OCI-LY7 (cell line): ENCODE data around the gene SP140L. TPM values are rescaled to one million over a fixed set of nuclear protein-coding genes. Genes with fewer than 3 reads are reported as not detected.

Source experiments
- BruUV-seq: library from RNA; stranded (reverse); fragments of 400-500 nt; replicated peaks from 2 replicates; lab custom pipeline; 2021; lab: Mats Ljungman, UMichigan
- CTCF ChIA-PET: fragments of 300-600 bp; sonication (Branson Sonifier 250); formaldehyde crosslinking; loops from one replicate; lab custom pipeline; 2022; ENCODE audit warnings: antibody characterized with exemption; ENCODE audit not compliant: unreplicated experiment; lab: Charles Lee
- POLR2A ChIA-PET: fragments of 300-600 bp; sonication (Branson Sonifier 250); formaldehyde crosslinking; loops from one replicate; lab custom pipeline; 2022; ENCODE audit warnings: antibody characterized with exemption; lab: Charles Lee
- DNase-seq: peaks from one replicate; pipeline ENCODE4 v3.0.0-alpha.2; 2015; ENCODE audit warnings: low spot score
- H2AFZ ChIP-seq: fragments of 200-600 bp; sonication (generic), shearing (Covaris generic); 2 replicates; pipeline ENCODE4 v1.6.1; 2014; ENCODE audit warnings: mild to moderate bottlenecking, antibody characterized with exemption, low read length, moderate library complexity
- H3K27ac ChIP-seq: fragments of 200-600 bp; sonication (generic); 2 replicates; pipeline ENCODE4 v1.5.1; 2014; ENCODE audit warnings: mixed run types, low read depth, mild to moderate bottlenecking, moderate library complexity, low read length, inconsistent platforms; ENCODE audit not compliant: poor library complexity, severe bottlenecking
- H3K36me3 ChIP-seq: fragments of 200-600 bp; sonication (generic); 2 replicates; pipeline ENCODE4 v1.6.1; 2014; ENCODE audit warnings: mild to moderate bottlenecking, antibody characterized with exemption, low read length, moderate library complexity, mixed read lengths; ENCODE audit not compliant: insufficient read depth
- H3K4me1 ChIP-seq: fragments of 200-600 bp; sonication (generic); 2 replicates; pipeline ENCODE4 v1.5.1; 2014; ENCODE audit warnings: mild to moderate bottlenecking, low read length; ENCODE audit not compliant: insufficient read depth, poor library complexity, severe bottlenecking
- H3K4me2 ChIP-seq: fragments of 200-600 bp; sonication (generic); 2 replicates; pipeline ENCODE4 v1.6.1; 2014; ENCODE audit warnings: mild to moderate bottlenecking, low read length
- H3K4me3 ChIP-seq: fragments of 200-600 bp; sonication (generic); 2 replicates; pipeline ENCODE4 v1.5.1; 2014; ENCODE audit warnings: mild to moderate bottlenecking, low read depth, low read length; ENCODE audit not compliant: poor library complexity, severe bottlenecking
- H3K79me2 ChIP-seq: fragments of 200-600 bp; sonication (generic); 2 replicates; pipeline ENCODE4 v1.6.1; 2016; ENCODE audit warnings: low read depth, mild to moderate bottlenecking, low read length, moderate library complexity, mixed read lengths; ENCODE audit not compliant: insufficient read depth
- H3K9me2 ChIP-seq: fragments of 200-600 bp; sonication (generic); 2 replicates; pipeline ENCODE4 v1.6.1; 2016; ENCODE audit warnings: mild to moderate bottlenecking, low read length, mixed read lengths; ENCODE audit not compliant: insufficient read depth
- H3K9me3 ChIP-seq: fragments of 200-600 bp; sonication (generic); 2 replicates; pipeline ENCODE4 v1.6.1; 2014; ENCODE audit warnings: mild to moderate bottlenecking, mixed run types, low read length, mixed read lengths
- H4K20me1 ChIP-seq: fragments of 200-600 bp; sonication (generic); 2 replicates; pipeline ENCODE4 v1.6.1; 2014; ENCODE audit warnings: mild to moderate bottlenecking, antibody characterized with exemption, low read length, moderate library complexity, mixed read lengths; ENCODE audit not compliant: insufficient read depth
- CTCF ChIP-seq: fragments of 200-600 bp; sonication (generic); conservative IDR thresholded peaks from 2 replicates; pipeline ENCODE4 v1.5.1; 2014; ENCODE audit warnings: mild to moderate bottlenecking, antibody characterized with exemption, low read length, moderate library complexity, mixed read lengths
- EZH2phosphoT487 ChIP-seq: fragments of 200-600 bp; sonication (generic); IDR thresholded peaks from 2 replicates; pipeline ENCODE4 v1.6.1; 2018; ENCODE audit warnings: low read depth, borderline replicate concordance, mild to moderate bottlenecking, mixed run types, antibody characterized with exemption, low read length, moderate library complexity, mixed read lengths
- intact Hi-C: fragments of 100-400 bp; cut with micrococcal nuclease; formaldehyde crosslinking; loops from one replicate; pipeline ENCODE4 v1.10.0; 2022; ENCODE audit not compliant: unreplicated experiment
- total RNA-seq, 2 experiments: library from RNA; depleted of rRNA in 1 of 2; stranded (reverse); fragments of >200 nt in 1 of 2; shearing (Covaris generic) in 1 of 2; gene quantifications; 2 replicates each; pipeline ENCODE4 v1.2.3, GENCODE V29; 2014 to 2022

SP140L gene
- total RNA-seq, 2 experiments from 2014 or later: 10.4 to 19.3 TPM

GRCh38 chr2:230413479-230413878, 86.5 kb downstream of the SP140L start:
- no peak for DNase-seq
- ChIA-PET CTCF (no interaction called here), POLR2A (interaction anchor here (0.8 kb wide), 1 partner anchor 19 kb away, joined by 3 read pairs; no protein-coding TSS in a partner anchor)
- H3K36me3 ChIP-seq: no peaks in the 10 kb centered on the region
- no peak overlapping the region for H2AFZ ChIP-seq
- no TSS peak for BruUV-seq
- TF ChIP-seq CTCF (no peak), EZH2phosphoT487 (no peak)
- H3K4me3 ChIP-seq: no peak overlapping the region
- H3K27ac ChIP-seq: no peak overlapping the region
- peaks cover 2% of the 10 kb centered on the region; the same call in 1 of the 2 replicates for H4K20me1 ChIP-seq
- no peaks in the 10 kb centered on the region for H3K9me2 ChIP-seq
- intact Hi-C loops: no loop called here
- H3K9me3 ChIP-seq: no peaks in the 10 kb centered on the region
- peaks cover 23% of the 10 kb centered on the region for H3K79me2 ChIP-seq
- H3K4me2 ChIP-seq: no peak overlapping the region
- peaks cover 32% of the 10 kb centered on the region for H3K4me1 ChIP-seq

DNA sequence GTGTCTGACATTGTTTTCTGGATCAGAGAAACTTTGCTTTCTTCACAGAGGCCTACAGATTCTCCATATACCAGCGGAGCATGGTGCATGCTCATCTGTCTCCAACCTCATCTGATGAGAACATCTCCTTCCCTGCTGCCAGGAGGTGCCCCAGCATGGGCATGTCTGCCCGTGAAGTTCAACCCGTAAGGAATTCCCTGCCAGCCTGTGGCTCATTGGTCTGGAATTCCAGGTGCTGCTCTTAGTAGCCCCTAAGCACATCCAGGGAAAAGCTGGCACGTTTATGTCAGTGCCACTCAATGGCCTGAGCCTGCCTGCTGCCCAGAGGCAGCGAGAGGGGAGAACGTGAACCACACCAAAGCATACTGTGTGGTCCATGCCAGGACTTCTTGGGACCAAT, 87.3 kb downstream of the SP140L start:
- Histone ChIP-seq H3K36me3 (no peaks in the 10 kb centered on the region), H3K79me2 (peaks cover 32% of the 10 kb centered on the region), H3K27ac (no peak overlapping the region), H3K9me2 (no peaks in the 10 kb centered on the region), H3K4me1 (peaks cover 41% of the 10 kb centered on the region), H4K20me1 (peaks cover 5% of the 10 kb centered on the region; the same call in 1 of the 2 replicates), H2AFZ (no peak overlapping the region), H3K4me3 (no peak overlapping the region), H3K4me2 (no peak overlapping the region), H3K9me3 (no peaks in the 10 kb centered on the region)
- intact Hi-C loops: no loop called here
- ChIA-PET CTCF (no interaction called here), POLR2A (interaction anchor here (0.8 kb wide), 1 partner anchor 20 kb away, joined by 3 read pairs; no protein-coding TSS in a partner anchor)
- no peak for DNase-seq
- no TSS peak for BruUV-seq
- TF ChIP-seq CTCF (no peak), EZH2phosphoT487 (no peak)

- Histone ChIP-seq H3K4me2 (peak within 1 kb of the TSS; percentile 83), H3K4me1 (peaks cover 44% of the 10 kb centered on the region), H4K20me1 (peaks cover 5% of the 10 kb centered on the region; the same call in 1 of the 2 replicates), H3K36me3 (peaks cover 6% of the 10 kb centered on the region; the same call in 1 of the 2 replicates), H3K79me2 (peaks cover 48% of the 10 kb centered on the region), H2AFZ (peak within 1 kb of the TSS; percentile 72), H3K9me2 (no peaks in the 10 kb centered on the region), H3K9me3 (no peaks in the 10 kb centered on the region), H3K27ac (peak within 1 kb of the TSS; percentile 91), H3K4me3 (peak within 1 kb of the TSS; percentile 72)
- ChIA-PET CTCF (interaction anchor here (0.6 kb wide), 1 partner anchor 92 kb away, joined by 3 read pairs; no protein-coding TSS in a partner anchor), POLR2A (interaction anchor here (0.9 to 3.5 kb wide), 7 partner anchors 23 to 209 kb away, joined by 3 to 16 read pairs (median 4); partner anchors contain the start of gene SP140L)
- intact Hi-C loops: loop anchor here (1.0 to 5.0 kb wide), 6 partner anchors 25 to 213 kb away; partner anchors contain the start of genes SP140 and SP140L
- peak; percentile 91 for DNase-seq
- TF ChIP-seq CTCF (no peak), EZH2phosphoT487 (no peak)
- TSS peak; percentile 53 for BruUV-seq
Measured at GRCh38 chr2:230416061-230416721, 89.2 kb downstream of the SP140L start, which contains the start of gene SP100. Gene SP100, plus strand, starts transcription at chr2:230416201. Its CDS starts 96 bp downstream, at chr2:230416297.
